Fibroblast of lung (primary cell): Measurements from ENCODE around the gene GMPR2.

Source experiments
- EZH2 ChIP-seq: IDR thresholded peaks from 2 replicates; pipeline ENCODE4 v1.5.1; 2012; ENCODE audit warnings: low read length, control low read depth, mild to moderate bottlenecking; ENCODE audit errors: missing control alignments
- TF ChIP-seq, protein P1 (sequence below), 2 donors: IDR thresholded peaks in 1 of 2; conservative IDR thresholded peaks in 1 of 2; 1 replicate in 1 of 2; 2 replicates in 1 of 2; pipeline ENCODE4 v1.5.1; 2011 to 2012; ENCODE audit warnings: low read length in 2 of 2, control low read depth in 1 of 2, inconsistent platforms in 1 of 2, low read depth in 1 of 2, mild to moderate bottlenecking in 1 of 2

DNA sequence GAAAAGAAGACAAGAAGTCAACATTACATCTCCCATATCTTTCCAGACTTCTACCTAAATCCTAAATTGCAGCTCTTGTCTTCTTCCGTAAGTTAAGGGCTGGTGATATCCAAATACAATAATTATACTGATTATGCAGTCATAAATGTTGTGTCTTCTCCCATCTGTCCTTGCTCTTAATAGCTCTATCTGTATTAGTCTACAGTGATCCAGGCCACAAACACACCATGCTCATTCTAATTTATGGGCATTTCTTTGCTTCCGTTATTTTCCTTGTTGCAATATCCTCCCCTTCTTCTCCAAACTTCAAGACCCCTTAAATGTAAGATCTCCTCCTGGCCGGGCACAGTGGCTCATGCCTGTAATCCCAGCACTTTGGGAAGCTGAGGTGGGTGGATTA, 13.2 kb upstream of the GMPR2 start:
- no peak for TF ChIP-seq EZH2
- TF ChIP-seq, protein P1, sequence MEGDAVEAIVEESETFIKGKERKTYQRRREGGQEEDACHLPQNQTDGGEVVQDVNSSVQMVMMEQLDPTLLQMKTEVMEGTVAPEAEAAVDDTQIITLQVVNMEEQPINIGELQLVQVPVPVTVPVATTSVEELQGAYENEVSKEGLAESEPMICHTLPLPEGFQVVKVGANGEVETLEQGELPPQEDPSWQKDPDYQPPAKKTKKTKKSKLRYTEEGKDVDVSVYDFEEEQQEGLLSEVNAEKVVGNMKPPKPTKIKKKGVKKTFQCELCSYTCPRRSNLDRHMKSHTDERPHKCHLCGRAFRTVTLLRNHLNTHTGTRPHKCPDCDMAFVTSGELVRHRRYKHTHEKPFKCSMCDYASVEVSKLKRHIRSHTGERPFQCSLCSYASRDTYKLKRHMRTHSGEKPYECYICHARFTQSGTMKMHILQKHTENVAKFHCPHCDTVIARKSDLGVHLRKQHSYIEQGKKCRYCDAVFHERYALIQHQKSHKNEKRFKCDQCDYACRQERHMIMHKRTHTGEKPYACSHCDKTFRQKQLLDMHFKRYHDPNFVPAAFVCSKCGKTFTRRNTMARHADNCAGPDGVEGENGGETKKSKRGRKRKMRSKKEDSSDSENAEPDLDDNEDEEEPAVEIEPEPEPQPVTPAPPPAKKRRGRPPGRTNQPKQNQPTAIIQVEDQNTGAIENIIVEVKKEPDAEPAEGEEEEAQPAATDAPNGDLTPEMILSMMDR (conservative IDR thresholded peaks at IDR 0.05 in 1 of 2, IDR thresholded peaks at IDR 0.05 in 1 of 2; ENCODE audit: low read depth in 1 of 2, low read length in 2 of 2): no peak
